HG03571 (cell line): ENCODE results near the gene SFRP4.

Experiments
- ATAC-seq: cut with Tn5 transposase; IDR thresholded peaks from one replicate; pipeline ENCODE4 v1.9.1; 2021; ENCODE audit not compliant: unreplicated experiment

SFRP4 gene

GRCh38 chr7:37925620-37926019 lies 9.0 kb upstream of the SFRP4 start:
- no peak for ATAC-seq

GRCh38 chr7:37924491-37925041 lies 7.9 kb upstream of the SFRP4 start:
- ATAC-seq = no peak

GRCh38 chr7:37923996-37924395 lies 7.4 kb upstream of the SFRP4 start:
- ATAC-seq = no peak

- ATAC-seq = no peak
Measured at GRCh38 chr7:37921876-37922275, 5.3 kb upstream of the SFRP4 start.

GRCh38 chr7:37920849-37921805 lies 4.5 kb upstream of the SFRP4 start:
- peak; percentile 54 for ATAC-seq

- peak; percentile 51 for ATAC-seq
Measured at GRCh38 chr7:37920305-37920848, 3.8 kb upstream of the SFRP4 start, which contains the start of gene EPDR1. TSS of gene EPDR1 (plus strand) at chr7:37920640. CDS start at chr7:37920940, 300 bp downstream.

- ATAC-seq = no peak
Measured at GRCh38 chr7:37918526-37918925, 1.9 kb upstream of the SFRP4 start.

- no peak for ATAC-seq
Measured at GRCh38 chr7:37916017-37916672, 472 bp downstream of the SFRP4 start.

- ATAC-seq = no peak
Measured at GRCh38 chr7:37915438-37915837, 1.2 kb downstream of the SFRP4 start.

- no peak for ATAC-seq
Measured at GRCh38 chr7:37912756-37913155, 3.9 kb downstream of the SFRP4 start.

GRCh38 chr7:37908221-37908788 lies 8.3 kb downstream of the SFRP4 start:
- ATAC-seq = no peak

- no peak for ATAC-seq
Measured at GRCh38 chr7:37901890-37902524, 14.6 kb downstream of the SFRP4 start.

GRCh38 chr7:37901236-37901827 lies 15.3 kb downstream of the SFRP4 start:
- no peak for ATAC-seq

- no peak for ATAC-seq
Measured at GRCh38 chr7:37899712-37900247, 16.8 kb downstream of the SFRP4 start.

- no peak for ATAC-seq
Measured at GRCh38 chr7:37894671-37895070, 21.9 kb downstream of the SFRP4 start.

GRCh38 chr7:37893359-37893758 lies 23.3 kb downstream of the SFRP4 start:
- no peak for ATAC-seq

GRCh38 chr7:37882086-37882485 lies 34.5 kb downstream of the SFRP4 start:
- no peak for ATAC-seq
